ENCODE measurements around the gene COL27A1. TPM values are rescaled to one million over a fixed set of nuclear protein-coding genes. Genes with fewer than 3 reads are reported as not detected.

COL27A1 gene
- total RNA-seq, 1 donor from 2014 or later: 8.9 TPM

GRCh38 chr9:114350636-114351401 is 195.5 kb downstream of the COL27A1 start:
- Histone ChIP-seq H3K4me1 (ENCODE audit: control insufficient read depth in 3 of 3, insufficient read depth in 3 of 3, low read length in 3 of 3) (peaks cover 0 to 2% (median 0%) of the 10 kb centered on the region in 3 donors), H3K27me3 (ENCODE audit: control insufficient read depth in 3 of 3, insufficient read depth in 3 of 3, low read length in 3 of 3) (no peaks in the 10 kb centered on the region), H3K27ac (ENCODE audit: low read depth, low read length) (no peak overlapping the region), H3K4me3 (ENCODE audit: low read length in 3 of 3) (no peak overlapping the region), H3K36me3 (ENCODE audit: control insufficient read depth in 3 of 3, insufficient read depth in 3 of 3, low read length in 3 of 3) (peaks cover 11 to 30% (median 13%) of the 10 kb centered on the region in 3 donors), H3K9ac (ENCODE audit: low read depth in 1 of 3, low read length in 3 of 3) (no peak overlapping the region), H3K9me3 (ENCODE audit: control insufficient read depth in 3 of 3, low read length in 3 of 3) (no peaks in the 10 kb centered on the region)

- H3K4me3 ChIP-seq (ENCODE audit: low read length in 3 of 3): no peak overlapping the region
- no peaks in the 10 kb centered on the region for H3K27me3 ChIP-seq (ENCODE audit: control insufficient read depth in 3 of 3, insufficient read depth in 3 of 3, low read length in 3 of 3)
- H3K27ac ChIP-seq (ENCODE audit: low read depth, low read length): no peak overlapping the region
- peaks cover 0 to 2% (median 0%) of the 10 kb centered on the region in 3 donors for H3K4me1 ChIP-seq (ENCODE audit: control insufficient read depth in 3 of 3, insufficient read depth in 3 of 3, low read length in 3 of 3)
- H3K9me3 ChIP-seq (ENCODE audit: control insufficient read depth in 3 of 3, low read length in 3 of 3): no peaks in the 10 kb centered on the region
- no peak overlapping the region for H3K9ac ChIP-seq (ENCODE audit: low read depth in 1 of 3, low read length in 3 of 3)
- H3K36me3 ChIP-seq (ENCODE audit: control insufficient read depth in 3 of 3, insufficient read depth in 3 of 3, low read length in 3 of 3): peaks cover 7 to 26% (median 8%) of the 10 kb centered on the region in 3 donors
Observed at GRCh38 chr9:114351932-114352331, 196.6 kb downstream of the COL27A1 start.

GRCh38 chr9:114355821-114356220 is 200.5 kb downstream of the COL27A1 start:
- Histone ChIP-seq H3K4me3 (ENCODE audit: low read length in 3 of 3) (no peak overlapping the region), H3K9ac (ENCODE audit: low read depth in 1 of 3, low read length in 3 of 3) (no peak overlapping the region), H3K4me1 (ENCODE audit: control insufficient read depth in 3 of 3, insufficient read depth in 3 of 3, low read length in 3 of 3) (no peaks in the 10 kb centered on the region), H3K27ac (ENCODE audit: low read depth, low read length) (no peak overlapping the region), H3K9me3 (ENCODE audit: control insufficient read depth in 3 of 3, low read length in 3 of 3) (no peaks in the 10 kb centered on the region), H3K36me3 (ENCODE audit: control insufficient read depth in 3 of 3, insufficient read depth in 3 of 3, low read length in 3 of 3) (peaks cover 16 to 42% (median 18%) of the 10 kb centered on the region in 3 donors), H3K27me3 (ENCODE audit: control insufficient read depth in 3 of 3, insufficient read depth in 3 of 3, low read length in 3 of 3) (no peaks in the 10 kb centered on the region)

- H3K27me3 ChIP-seq (ENCODE audit: control insufficient read depth in 3 of 3, insufficient read depth in 3 of 3, low read length in 3 of 3): no peaks in the 10 kb centered on the region
- peaks cover 20 to 45% (median 23%) of the 10 kb centered on the region in 3 donors for H3K36me3 ChIP-seq (ENCODE audit: control insufficient read depth in 3 of 3, insufficient read depth in 3 of 3, low read length in 3 of 3)
- no peak overlapping the region for H3K27ac ChIP-seq (ENCODE audit: low read depth, low read length)
- H3K4me3 ChIP-seq (ENCODE audit: low read length in 3 of 3): no peak overlapping the region
- H3K4me1 ChIP-seq (ENCODE audit: control insufficient read depth in 3 of 3, insufficient read depth in 3 of 3, low read length in 3 of 3): no peaks in the 10 kb centered on the region
- no peak overlapping the region for H3K9ac ChIP-seq (ENCODE audit: low read depth in 1 of 3, low read length in 3 of 3)
- H3K9me3 ChIP-seq (ENCODE audit: control insufficient read depth in 3 of 3, low read length in 3 of 3): no peaks in the 10 kb centered on the region
Observed at GRCh38 chr9:114356792-114357191, 201.5 kb downstream of the COL27A1 start.

GRCh38 chr9:114357360-114357759 is 202.0 kb downstream of the COL27A1 start:
- H3K27me3 ChIP-seq (ENCODE audit: control insufficient read depth in 3 of 3, insufficient read depth in 3 of 3, low read length in 3 of 3): no peaks in the 10 kb centered on the region
- no peaks in the 10 kb centered on the region for H3K9me3 ChIP-seq (ENCODE audit: control insufficient read depth in 3 of 3, low read length in 3 of 3)
- H3K9ac ChIP-seq (ENCODE audit: low read depth in 1 of 3, low read length in 3 of 3): no peak overlapping the region
- no peaks in the 10 kb centered on the region for H3K4me1 ChIP-seq (ENCODE audit: control insufficient read depth in 3 of 3, insufficient read depth in 3 of 3, low read length in 3 of 3)
- H3K36me3 ChIP-seq (ENCODE audit: control insufficient read depth in 3 of 3, insufficient read depth in 3 of 3, low read length in 3 of 3): peaks cover 25 to 49% (median 28%) of the 10 kb centered on the region in 3 donors
- H3K27ac ChIP-seq (ENCODE audit: low read depth, low read length): no peak overlapping the region
- no peak overlapping the region for H3K4me3 ChIP-seq (ENCODE audit: low read length in 3 of 3)

- H3K36me3 ChIP-seq (ENCODE audit: control insufficient read depth in 3 of 3, insufficient read depth in 3 of 3, low read length in 3 of 3): peaks cover 28 to 51% (median 28%) of the 10 kb centered on the region in 3 donors
Observed at GRCh38 chr9:114357911-114358328, 202.6 kb downstream of the COL27A1 start.

GRCh38 chr9:114359801-114360200 is 204.5 kb downstream of the COL27A1 start:
- H3K9me3 ChIP-seq (ENCODE audit: control insufficient read depth in 3 of 3, low read length in 3 of 3): no peaks in the 10 kb centered on the region
- peaks cover 0 to 5% (median 0%) of the 10 kb centered on the region in 3 donors for H3K4me1 ChIP-seq (ENCODE audit: control insufficient read depth in 3 of 3, insufficient read depth in 3 of 3, low read length in 3 of 3)
- no peak overlapping the region for H3K27ac ChIP-seq (ENCODE audit: low read depth, low read length)
- no peak overlapping the region for H3K4me3 ChIP-seq (ENCODE audit: low read length in 3 of 3)
- H3K27me3 ChIP-seq (ENCODE audit: control insufficient read depth in 3 of 3, insufficient read depth in 3 of 3, low read length in 3 of 3): no peaks in the 10 kb centered on the region
- H3K9ac ChIP-seq (ENCODE audit: low read depth in 1 of 3, low read length in 3 of 3): no peak overlapping the region
- H3K36me3 ChIP-seq (ENCODE audit: control insufficient read depth in 3 of 3, insufficient read depth in 3 of 3, low read length in 3 of 3): peaks cover 28 to 59% (median 32%) of the 10 kb centered on the region in 3 donors

More at GRCh38 chr9:114357911-114358328, 202.6 kb downstream of the COL27A1 start:
- H3K27me3 ChIP-seq (ENCODE audit: control insufficient read depth in 3 of 3, insufficient read depth in 3 of 3, low read length in 3 of 3): no peaks in the 10 kb centered on the region
- no peak overlapping the region for H3K9ac ChIP-seq (ENCODE audit: low read depth in 1 of 3, low read length in 3 of 3)
- H3K4me3 ChIP-seq (ENCODE audit: low read length in 3 of 3): no peak overlapping the region
- no peak overlapping the region for H3K27ac ChIP-seq (ENCODE audit: low read depth, low read length)
- no peaks in the 10 kb centered on the region for H3K4me1 ChIP-seq (ENCODE audit: control insufficient read depth in 3 of 3, insufficient read depth in 3 of 3, low read length in 3 of 3)
- no peaks in the 10 kb centered on the region for H3K9me3 ChIP-seq (ENCODE audit: control insufficient read depth in 3 of 3, low read length in 3 of 3)

- H3K4me3 ChIP-seq (ENCODE audit: low read length in 3 of 3): no peak overlapping the region
- H3K9ac ChIP-seq (ENCODE audit: low read depth in 1 of 3, low read length in 3 of 3): no peak overlapping the region
- H3K36me3 ChIP-seq (ENCODE audit: control insufficient read depth in 3 of 3, insufficient read depth in 3 of 3, low read length in 3 of 3): peaks cover 25 to 55% (median 33%) of the 10 kb centered on the region in 3 donors
- no peaks in the 10 kb centered on the region for H3K27me3 ChIP-seq (ENCODE audit: control insufficient read depth in 3 of 3, insufficient read depth in 3 of 3, low read length in 3 of 3)
- H3K4me1 ChIP-seq (ENCODE audit: control insufficient read depth in 3 of 3, insufficient read depth in 3 of 3, low read length in 3 of 3): peaks cover 0 to 7% (median 0%) of the 10 kb centered on the region in 3 donors
- H3K9me3 ChIP-seq (ENCODE audit: control insufficient read depth in 3 of 3, low read length in 3 of 3): no peaks in the 10 kb centered on the region
- H3K27ac ChIP-seq (ENCODE audit: low read depth, low read length): no peak overlapping the region
Observed at GRCh38 chr9:114361542-114361941, 206.2 kb downstream of the COL27A1 start.

Data from skeletal muscle tissue (tissue), 4 donors.